GM20431 (cell line): ENCODE results near the gene PPP1R13L.
"Not testable (repeated sequence)": the region's sequence is repeated elsewhere in the genome, so short reads cannot be mapped to it uniquely, and the experiment has no call there.

Experiments used
- in situ Hi-C: fragments of 300-500 bp; cut with MseI, MboI; formaldehyde crosslinking; loops from one replicate; pipeline ENCODE4 v1.15.0; 2020; ENCODE audit warnings: low sequenced_read_pairs; ENCODE audit not compliant: unreplicated experiment

The PPP1R13L gene

GRCh38 chr19:45408830-45409556 is 4.1 kb upstream of the PPP1R13L start:
- in situ Hi-C loops = no loop called here

GRCh38 chr19:45408121-45408520 is 3.3 kb upstream of the PPP1R13L start:
- in situ Hi-C loops = no loop called here

DNA sequence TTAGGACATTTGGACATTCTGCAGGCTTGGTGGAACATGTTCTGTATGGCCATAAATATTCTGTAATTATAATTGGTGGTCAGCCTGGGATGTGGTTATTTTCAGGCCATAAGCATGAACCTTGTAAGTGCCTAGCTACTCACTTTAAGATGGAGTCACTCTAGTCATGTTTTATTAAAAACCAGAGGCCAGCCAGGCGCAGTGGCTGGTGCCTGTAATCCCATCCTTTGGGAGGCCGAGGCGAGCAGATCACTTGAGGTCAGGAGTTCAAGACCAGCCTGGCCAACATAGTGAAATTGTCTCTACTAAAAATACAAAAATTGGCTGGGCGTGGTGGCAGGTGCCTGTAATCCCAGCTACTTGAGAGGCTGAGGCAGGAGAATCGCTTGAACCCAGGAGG is 2.7 kb upstream of the PPP1R13L start:
- in situ Hi-C loops = not testable (repeated sequence)

DNA sequence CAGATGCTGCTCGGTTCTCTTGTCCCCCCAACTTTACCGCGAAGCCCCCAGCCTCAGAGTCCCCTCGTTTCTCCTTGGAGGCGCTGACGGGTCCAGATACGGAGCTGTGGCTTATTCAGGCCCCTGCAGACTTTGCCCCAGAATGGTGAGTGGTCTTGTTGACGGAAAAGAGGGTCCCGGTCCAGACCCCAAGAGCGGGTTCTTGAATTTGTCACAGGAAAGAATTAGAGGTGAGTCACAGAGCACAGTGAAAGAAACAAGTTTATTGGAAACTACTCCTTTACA is 2.2 kb upstream of the PPP1R13L start:
- in situ Hi-C loops = no loop called here

GRCh38 chr19:45406226-45407090 is 1.6 kb upstream of the PPP1R13L start, which contains the start of gene POLR1G:
POLR1G (plus strand) TSS chr19:45406644; CDS start chr19:45406697, 53 bp downstream.
- in situ Hi-C loops = no loop called here

GRCh38 chr19:45405435-45406225 is 761 bp upstream of the PPP1R13L start:
- in situ Hi-C loops = no loop called here

DNA sequence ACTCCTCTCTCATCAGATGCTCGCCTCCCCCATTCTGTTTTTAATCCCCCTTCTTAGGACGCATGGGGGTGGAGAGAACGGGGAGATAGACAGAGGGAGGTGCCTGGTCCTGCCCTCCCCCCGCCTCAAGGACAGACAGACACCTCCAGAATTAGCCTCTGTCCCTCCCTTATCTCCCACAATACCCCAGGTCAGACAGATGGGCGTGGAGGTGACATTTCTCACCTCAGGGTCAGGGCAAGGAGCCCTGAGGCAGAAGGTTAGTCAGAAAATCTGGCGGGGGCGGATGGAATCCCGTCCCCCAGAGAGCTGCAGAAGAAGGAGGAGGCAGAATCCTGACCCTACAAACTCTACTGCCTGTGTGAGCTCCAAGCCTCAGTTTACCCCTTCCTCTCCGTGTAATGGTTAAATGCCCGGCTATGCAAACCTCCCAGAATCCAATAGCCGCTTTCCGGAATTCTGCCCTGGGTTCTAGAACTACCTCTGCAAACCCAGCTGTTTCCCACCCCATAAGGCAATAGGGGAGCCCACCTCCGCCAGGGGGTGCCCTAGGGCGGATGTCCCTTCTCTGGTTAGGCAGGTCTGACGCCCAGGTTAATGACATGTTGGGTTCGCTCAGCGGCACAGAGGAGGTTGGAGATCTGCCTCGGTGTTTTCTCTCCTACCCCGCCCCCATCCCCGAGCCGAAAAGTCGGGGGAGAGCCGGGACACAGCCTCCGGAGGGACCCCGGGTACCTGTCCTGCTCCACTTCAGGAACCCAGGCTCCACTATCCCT is 900 bp downstream of the PPP1R13L start:
- in situ Hi-C loops = no loop called here

DNA sequence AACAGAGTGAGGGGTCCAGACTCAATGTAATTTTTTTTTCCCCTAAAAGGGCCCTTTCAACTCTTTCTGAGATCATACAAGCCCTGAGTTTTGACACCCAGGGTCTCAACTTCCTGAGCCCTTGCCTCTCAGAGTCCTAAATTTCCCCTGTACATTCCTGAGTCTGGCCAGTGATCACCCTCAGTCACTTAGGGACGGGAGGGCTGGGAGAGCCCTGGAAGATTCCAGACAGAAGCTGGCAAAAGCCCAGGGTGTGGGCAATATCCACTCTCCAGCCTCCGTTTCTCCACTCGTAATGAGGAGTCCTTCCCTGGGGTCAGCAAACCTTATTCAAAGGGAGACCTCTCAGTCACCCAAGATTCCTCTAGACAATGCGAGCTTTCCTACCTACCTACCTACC is 1.6 kb downstream of the PPP1R13L start:
- in situ Hi-C loops = no loop called here

GRCh38 chr19:45402298-45403061 is 2.4 kb downstream of the PPP1R13L start:
- in situ Hi-C loops = no loop called here

GRCh38 chr19:45401815-45402214 is 3.1 kb downstream of the PPP1R13L start:
- in situ Hi-C loops = no loop called here

DNA sequence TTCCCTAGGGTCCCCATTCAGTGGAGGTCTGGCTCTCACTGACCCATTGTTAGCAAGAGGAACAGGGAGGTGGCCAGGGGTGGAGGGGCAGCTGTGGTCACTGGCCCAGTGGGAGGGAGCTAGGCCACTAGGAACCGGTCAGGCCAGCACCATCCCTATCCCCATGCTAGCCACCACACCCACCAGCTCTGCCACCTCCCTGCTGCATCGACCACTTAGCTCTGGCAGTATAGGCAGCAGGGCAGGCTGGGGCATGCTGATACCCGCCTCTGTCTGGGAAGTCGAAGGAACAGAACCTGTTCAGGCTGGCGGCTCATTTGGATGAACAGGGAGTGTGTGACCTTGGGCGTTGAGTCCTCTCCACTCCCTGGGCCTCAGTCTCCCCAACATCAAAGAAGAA is 4.7 kb downstream of the PPP1R13L start:
- in situ Hi-C loops = no loop called here

DNA sequence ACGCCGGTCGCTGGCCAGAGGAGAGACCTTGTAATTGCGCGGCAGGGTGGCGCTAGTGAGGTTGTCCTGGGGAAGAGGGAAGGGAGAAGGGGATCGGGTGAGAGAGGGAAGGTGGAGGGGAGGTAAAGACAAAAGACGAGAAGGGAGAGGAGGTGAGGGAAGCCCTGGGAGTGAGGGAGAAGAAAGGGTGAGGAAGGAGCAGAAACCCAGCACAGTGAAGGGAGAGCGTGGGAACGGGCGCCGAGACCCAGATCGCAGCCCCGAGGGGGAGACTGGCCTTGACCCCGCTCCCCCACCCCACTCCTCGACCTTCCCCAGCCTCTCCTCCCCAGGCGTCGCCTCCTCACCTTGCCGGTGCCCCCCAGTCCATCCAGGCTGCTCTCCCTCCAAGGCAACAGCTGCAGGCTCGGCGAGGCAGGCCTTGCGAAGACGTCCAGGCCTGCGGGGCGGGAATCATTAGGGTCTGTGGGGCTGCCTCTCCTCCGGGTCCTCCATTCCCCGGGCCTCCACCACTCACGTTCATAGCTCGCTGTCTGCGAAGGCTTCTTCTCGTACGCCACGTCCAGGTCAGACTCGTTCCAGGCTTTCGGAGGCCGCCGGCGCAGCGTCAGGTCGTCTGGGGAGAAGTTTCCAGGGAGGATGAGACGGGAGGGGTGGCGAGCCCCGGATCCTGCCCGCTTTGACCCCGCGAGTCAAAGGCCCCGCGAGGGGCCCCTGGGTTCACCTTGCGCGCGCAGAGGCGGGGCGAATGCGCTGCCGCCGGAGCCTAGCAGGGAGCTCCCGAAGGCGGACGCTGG is 8.8 kb downstream of the PPP1R13L start:
- in situ Hi-C loops = no loop called here

DNA sequence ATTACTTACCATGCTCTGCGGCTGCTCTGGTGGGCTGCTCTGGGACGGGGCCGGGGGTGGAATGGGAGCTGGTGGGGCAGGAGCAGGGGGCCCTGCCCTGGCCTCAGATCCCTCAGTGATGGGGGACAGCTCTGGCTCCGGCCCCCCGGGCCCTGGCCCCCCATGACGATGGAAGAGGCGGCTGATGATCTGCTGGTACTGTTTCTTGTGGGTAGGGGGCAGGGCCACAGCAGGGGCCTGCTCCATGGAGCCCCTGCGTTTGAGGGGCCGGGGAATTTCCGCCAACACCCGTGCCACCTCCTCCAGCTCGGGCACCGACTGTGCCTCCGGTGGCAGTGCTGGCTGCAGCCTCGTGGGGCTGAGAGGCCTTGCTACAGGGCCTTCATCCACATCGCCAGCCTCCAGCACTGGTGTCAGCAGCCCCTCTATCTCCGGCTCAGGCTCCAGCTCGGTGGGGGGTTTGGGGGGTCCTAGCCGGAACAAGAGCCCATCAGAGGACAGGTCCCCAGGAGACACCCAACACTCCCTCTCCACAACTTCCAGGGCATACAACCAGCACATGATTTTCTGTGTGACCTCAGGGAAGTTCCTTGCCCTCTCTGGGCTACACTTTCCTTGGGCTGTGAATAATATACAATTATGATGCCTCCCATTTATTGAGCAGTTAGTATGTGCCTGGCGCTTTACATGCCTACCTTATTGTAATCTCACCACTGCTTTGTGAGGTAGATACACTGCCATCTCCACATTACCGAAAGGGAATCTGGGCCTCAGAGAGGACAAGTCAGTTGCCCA is 12.8 kb downstream of the PPP1R13L start:
- in situ Hi-C loops = no loop called here

- in situ Hi-C loops = no loop called here
Observed at GRCh38 chr19:45391346-45391745, 13.5 kb downstream of the PPP1R13L start.

DNA sequence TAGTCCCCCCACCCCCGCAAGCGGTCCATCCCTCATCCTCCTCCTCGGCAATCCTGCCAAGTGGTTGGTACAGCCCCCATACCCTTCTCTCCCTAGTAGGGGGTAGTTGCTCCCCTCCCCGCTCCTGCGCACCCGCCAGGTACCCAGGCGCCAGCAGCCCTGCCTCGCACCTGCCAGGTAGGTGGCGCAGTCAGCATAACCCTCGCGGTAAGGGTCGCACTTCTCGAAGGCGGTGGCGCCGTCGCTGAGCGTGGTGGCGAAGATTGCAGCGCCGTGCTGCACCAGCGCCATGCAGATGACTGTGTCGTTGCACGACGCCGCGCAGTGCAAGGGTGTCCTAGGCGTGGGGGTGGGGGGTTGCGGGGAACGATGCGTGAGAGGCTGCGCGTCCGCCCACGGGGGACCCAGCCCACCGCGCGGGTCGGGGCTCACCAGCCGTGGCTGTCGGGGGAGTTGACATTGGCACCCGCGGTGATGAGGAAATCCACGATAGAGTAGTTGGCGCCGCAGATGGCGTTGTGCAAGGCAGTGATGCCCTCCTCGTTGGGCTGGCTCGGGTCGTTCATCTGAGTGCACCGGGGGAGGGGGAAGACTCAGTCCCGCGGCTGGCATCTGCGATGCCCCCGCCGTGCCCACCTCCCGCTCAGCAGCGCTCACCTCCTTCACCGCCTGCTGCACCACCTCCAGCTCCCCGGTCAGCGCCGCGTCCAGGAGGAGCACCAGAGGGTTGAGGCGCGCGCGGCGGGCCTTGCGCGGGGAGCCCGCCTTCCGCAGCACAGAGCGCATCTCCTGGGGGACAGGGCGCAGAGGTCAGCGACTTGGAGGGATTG is 19.3 kb downstream of the PPP1R13L start:
- in situ Hi-C loops = no loop called here

DNA sequence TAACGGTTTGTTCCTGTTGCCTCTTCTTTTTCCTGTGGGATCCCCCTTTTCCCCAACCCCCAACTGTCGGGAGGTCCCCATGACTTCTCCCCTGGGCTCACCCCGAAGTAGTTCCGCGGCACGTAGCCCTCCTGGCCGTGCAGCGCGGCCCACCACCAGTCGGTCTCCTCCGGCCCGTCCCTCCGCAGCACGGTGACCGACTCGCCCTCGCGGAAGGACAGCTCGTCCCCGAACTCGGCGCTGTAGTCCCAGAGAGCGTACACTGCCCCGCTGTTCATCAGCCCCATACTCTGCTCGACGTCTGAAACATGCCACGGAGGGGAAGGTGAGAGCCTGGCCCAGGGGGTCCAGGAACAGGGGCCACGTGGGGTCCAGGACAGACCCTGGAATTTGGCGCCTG is 22.4 kb downstream of the PPP1R13L start:
- in situ Hi-C loops = no loop called here

DNA sequence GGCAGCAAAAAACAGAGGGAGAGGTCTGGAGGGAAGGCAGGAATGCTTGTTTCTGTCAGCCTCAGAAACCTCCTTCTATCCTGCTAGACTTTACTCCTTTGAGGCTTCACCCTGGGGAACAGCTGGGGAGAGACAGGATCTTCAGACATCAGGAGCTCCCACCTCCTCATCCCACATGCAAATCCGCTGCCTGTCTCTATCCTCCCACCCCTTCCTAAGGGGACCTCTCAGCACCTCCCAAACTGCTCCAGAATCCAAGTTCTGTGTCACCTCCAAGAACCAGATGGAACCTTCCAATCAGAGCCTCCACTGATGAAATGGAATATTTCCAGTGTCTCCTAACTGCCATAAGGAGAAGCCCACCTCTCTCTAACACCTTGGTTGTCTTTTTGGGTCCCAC is 24.8 kb downstream of the PPP1R13L start:
- in situ Hi-C loops = no loop called here
